Calu3 (cell line): ENCODE measurements around the gene LRRC30. TPM values are rescaled to one million over a fixed set of nuclear protein-coding genes. Genes with fewer than 3 reads are reported as not detected.

ENCODE experiments used
- BruUV-seq: library from RNA; stranded (reverse); fragments of 400-500 nt; replicated peaks from 2 replicates; lab custom pipeline; 2021; lab: Mats Ljungman, UMichigan
- CTCF ChIA-PET: fragments of 300-600 bp; sonication (Branson Sonifier 250); formaldehyde crosslinking; loops from one replicate; lab custom pipeline; 2022; ENCODE audit warnings: antibody characterized with exemption; lab: Charles Lee
- DNase-seq: peaks from one replicate; pipeline ENCODE4 v3.0.0; 2022
- H3K27ac Mint-ChIP-seq: one replicate; pipeline ENCODE4 v1.8.0; 2022; ENCODE audit warnings: mixed read lengths; ENCODE audit not compliant: unreplicated experiment
- H3K27me3 Mint-ChIP-seq: one replicate; pipeline ENCODE4 v1.8.0; 2022; ENCODE audit warnings: mixed read lengths; ENCODE audit not compliant: unreplicated experiment
- H3K36me3 Mint-ChIP-seq: one replicate; pipeline ENCODE4 v1.8.0; 2022; ENCODE audit warnings: mild to moderate bottlenecking, moderate library complexity, mixed read lengths; ENCODE audit not compliant: insufficient read depth, unreplicated experiment
- H3K4me1 Mint-ChIP-seq: one replicate; pipeline ENCODE4 v1.8.0; 2022; ENCODE audit warnings: mild to moderate bottlenecking, low read depth, mixed read lengths; ENCODE audit not compliant: unreplicated experiment
- H3K4me3 Mint-ChIP-seq: one replicate; pipeline ENCODE4 v1.8.0; 2022; ENCODE audit warnings: mild to moderate bottlenecking, low read depth, moderate library complexity, mixed read lengths; ENCODE audit not compliant: unreplicated experiment
- H3K9me3 Mint-ChIP-seq: one replicate; pipeline ENCODE4 v1.8.0; 2022; ENCODE audit warnings: low read depth, mixed read lengths; ENCODE audit not compliant: unreplicated experiment
- intact Hi-C: fragments of 100-400 bp; cut with micrococcal nuclease; formaldehyde crosslinking; loops from one replicate; pipeline ENCODE4 v1.10.0; 2022; ENCODE audit not compliant: unreplicated experiment
- total RNA-seq: library from RNA; stranded (reverse); gene quantifications from 2 replicates; pipeline ENCODE4 v1.2.3, GENCODE V29; 2022
- TF ChIP-seq, protein P1 (sequence below): fragments of 200-600 bp; IDR thresholded peaks from one replicate; pipeline ENCODE4 v1.8.0; 2022; ENCODE audit warnings: antibody characterized with exemption; ENCODE audit not compliant: unreplicated experiment

LRRC30 gene
- total RNA-seq, 1 experiment from 2014 or later = not detected

DNA sequence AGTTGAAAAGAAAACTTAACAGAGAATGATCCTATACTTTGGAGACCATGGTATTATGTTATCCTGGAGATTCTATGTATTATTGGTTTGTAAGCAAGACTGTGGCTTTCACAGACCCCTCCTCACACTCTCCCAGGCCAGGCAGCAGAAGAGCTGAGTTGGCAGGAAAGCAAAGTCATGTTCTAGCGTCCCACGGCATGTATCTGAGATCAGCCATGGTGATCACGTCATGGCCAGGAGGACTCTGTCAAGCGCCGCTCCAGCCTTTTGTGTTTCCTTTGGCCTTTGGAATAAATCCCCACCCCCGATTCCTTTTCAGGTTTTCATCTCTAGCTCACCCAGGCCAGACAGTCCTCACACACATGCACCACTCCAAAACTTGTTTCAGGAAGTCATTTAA lies 39.1 kb downstream of the LRRC30 start:
- Mint-ChIP-seq H3K4me3 (no peak overlapping the region), H3K27me3 (no peaks in the 10 kb centered on the region), H3K9me3 (no peaks in the 10 kb centered on the region), H3K36me3 (no peaks in the 10 kb centered on the region), H3K4me1 (peaks cover 17% of the 10 kb centered on the region), H3K27ac (no peak overlapping the region)
- no TSS peak for BruUV-seq
- intact Hi-C loops = loop anchor here (5.0 to 10.0 kb wide), 4 partner anchors 185 to 1117 kb away; no protein-coding TSS in a partner anchor
- TF ChIP-seq, protein P1, sequence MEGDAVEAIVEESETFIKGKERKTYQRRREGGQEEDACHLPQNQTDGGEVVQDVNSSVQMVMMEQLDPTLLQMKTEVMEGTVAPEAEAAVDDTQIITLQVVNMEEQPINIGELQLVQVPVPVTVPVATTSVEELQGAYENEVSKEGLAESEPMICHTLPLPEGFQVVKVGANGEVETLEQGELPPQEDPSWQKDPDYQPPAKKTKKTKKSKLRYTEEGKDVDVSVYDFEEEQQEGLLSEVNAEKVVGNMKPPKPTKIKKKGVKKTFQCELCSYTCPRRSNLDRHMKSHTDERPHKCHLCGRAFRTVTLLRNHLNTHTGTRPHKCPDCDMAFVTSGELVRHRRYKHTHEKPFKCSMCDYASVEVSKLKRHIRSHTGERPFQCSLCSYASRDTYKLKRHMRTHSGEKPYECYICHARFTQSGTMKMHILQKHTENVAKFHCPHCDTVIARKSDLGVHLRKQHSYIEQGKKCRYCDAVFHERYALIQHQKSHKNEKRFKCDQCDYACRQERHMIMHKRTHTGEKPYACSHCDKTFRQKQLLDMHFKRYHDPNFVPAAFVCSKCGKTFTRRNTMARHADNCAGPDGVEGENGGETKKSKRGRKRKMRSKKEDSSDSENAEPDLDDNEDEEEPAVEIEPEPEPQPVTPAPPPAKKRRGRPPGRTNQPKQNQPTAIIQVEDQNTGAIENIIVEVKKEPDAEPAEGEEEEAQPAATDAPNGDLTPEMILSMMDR = no peak
- no peak for DNase-seq
- CTCF ChIA-PET = no interaction called here

DNA sequence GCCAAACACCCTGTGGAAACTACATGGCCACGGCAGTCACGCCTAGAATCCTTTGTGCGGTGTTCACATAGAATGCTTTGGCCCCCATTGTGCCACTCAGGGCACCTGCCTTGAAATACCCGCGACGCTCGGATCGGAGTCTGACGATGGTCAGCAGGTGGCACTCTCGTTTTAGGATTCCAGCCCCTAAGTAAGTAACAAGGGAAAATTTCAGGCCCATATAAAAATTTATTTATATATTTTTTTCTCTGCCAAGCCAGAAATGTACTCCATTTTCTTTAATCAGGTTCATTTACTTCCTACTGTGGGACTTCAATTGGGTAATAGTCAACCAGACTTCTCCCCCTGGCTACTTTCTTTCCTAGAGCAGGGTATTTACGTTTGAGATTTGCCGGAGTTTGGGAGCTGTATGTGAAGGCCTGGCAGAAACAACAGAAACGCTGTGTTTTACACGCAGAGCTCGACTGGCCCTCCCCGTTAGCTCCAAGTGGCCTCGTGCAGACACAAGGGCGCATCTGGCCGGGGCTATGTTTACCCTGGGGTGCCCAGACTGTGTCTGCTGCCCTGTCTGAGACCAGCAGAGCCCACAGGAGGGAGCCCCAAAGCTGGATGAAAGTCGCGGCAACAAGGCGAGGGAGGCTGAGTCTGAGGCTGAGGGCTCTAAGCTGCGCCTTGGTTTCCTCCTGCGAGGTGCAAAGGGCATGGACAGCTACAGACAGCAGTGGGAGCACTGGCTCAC lies 41.6 kb downstream of the LRRC30 start:
- intact Hi-C loops = loop anchor here (2.0 to 10.0 kb wide), 6 partner anchors 76 to 1115 kb away; partner anchors contain the start of gene PTPRM
- Mint-ChIP-seq H3K36me3 (no peaks in the 10 kb centered on the region), H3K27me3 (no peaks in the 10 kb centered on the region), H3K4me1 (peaks cover 17% of the 10 kb centered on the region), H3K4me3 (peak overlapping the region; percentile 55), H3K9me3 (no peaks in the 10 kb centered on the region), H3K27ac (no peak overlapping the region)
- DNase-seq = peak; percentile 68
- no TSS peak for BruUV-seq
- TF ChIP-seq, protein P1 = peak; percentile 66
- CTCF ChIA-PET = interaction anchor here (0.7 to 2.6 kb wide), 11 partner anchors 180 to 1208 kb away, joined by 3 to 30 read pairs (median 7); partner anchors contain the start of gene PTPRM

GRCh38 chr18:7273301-7273921 lies 42.5 kb downstream of the LRRC30 start:
- no TSS peak for BruUV-seq
- intact Hi-C loops = loop anchor here (2.0 to 10.0 kb wide), 6 partner anchors 75 to 1114 kb away; partner anchors contain the start of gene PTPRM

GRCh38 chr18:7281579-7281978 lies 50.7 kb downstream of the LRRC30 start:
- H3K4me3 Mint-ChIP-seq = no peak overlapping the region
- DNase-seq = no peak
- intact Hi-C loops = no loop called here
- no peaks in the 10 kb centered on the region for H3K9me3 Mint-ChIP-seq
- TF ChIP-seq, protein P1 = no peak
- BruUV-seq = no TSS peak
- H3K27me3 Mint-ChIP-seq = peaks cover 31% of the 10 kb centered on the region
- CTCF ChIA-PET = no interaction called here
- no peaks in the 10 kb centered on the region for H3K4me1 Mint-ChIP-seq
- no peak overlapping the region for H3K27ac Mint-ChIP-seq
- H3K36me3 Mint-ChIP-seq = no peaks in the 10 kb centered on the region

More at GRCh38 chr18:7273301-7273921, 42.5 kb downstream of the LRRC30 start:
- no peaks in the 10 kb centered on the region for H3K36me3 Mint-ChIP-seq
- TF ChIP-seq, protein P1 = no peak
- H3K27ac Mint-ChIP-seq = no peak overlapping the region
- H3K4me3 Mint-ChIP-seq = no peak overlapping the region
- H3K27me3 Mint-ChIP-seq = peaks cover 5% of the 10 kb centered on the region
- CTCF ChIA-PET = interaction anchor here (0.5 to 2.6 kb wide), 7 partner anchors 179 to 1207 kb away, joined by 3 to 30 read pairs (median 9); partner anchors contain the start of gene PTPRM
- peaks cover 17% of the 10 kb centered on the region for H3K4me1 Mint-ChIP-seq
- H3K9me3 Mint-ChIP-seq = no peaks in the 10 kb centered on the region
- peak; percentile 3 for DNase-seq

Other genes starting within 250 kb of the LRRC30 start
- gene LAMA1, start 113.3 kb upstream of the LRRC30 start, total RNA-seq = not detected in 2 replicates